ENCODE results near the gene DYRK1A.

The DYRK1A gene

DNA sequence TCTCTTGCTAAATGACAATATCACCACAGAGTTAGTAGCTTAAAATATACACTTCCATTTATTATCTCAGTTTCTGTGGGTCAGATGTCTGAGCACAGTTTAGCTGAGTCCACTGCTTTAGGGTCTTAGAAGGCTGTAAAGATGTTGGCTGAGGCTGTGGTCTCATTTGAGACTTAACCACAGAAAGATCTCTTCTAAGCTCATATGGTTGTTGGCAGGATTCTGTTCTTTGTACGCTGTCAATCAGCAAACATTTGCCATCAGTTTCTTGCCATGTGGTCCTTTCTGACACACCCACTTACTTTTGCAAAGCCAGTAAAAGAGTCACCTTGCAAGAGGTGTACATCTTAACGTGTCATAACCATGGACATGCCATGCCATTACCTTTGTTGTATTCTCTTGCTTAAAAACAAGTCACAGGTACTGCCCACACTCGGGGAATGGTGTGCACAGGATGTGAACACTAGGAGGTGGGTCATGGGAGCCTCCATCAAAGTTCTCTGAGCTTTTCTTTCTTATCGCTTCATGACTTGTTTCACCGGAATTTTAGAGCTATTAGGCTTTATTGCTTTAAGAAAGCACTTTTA lies 18.7 kb downstream of the DYRK1A start:
- no peak for DNase-seq

DNA sequence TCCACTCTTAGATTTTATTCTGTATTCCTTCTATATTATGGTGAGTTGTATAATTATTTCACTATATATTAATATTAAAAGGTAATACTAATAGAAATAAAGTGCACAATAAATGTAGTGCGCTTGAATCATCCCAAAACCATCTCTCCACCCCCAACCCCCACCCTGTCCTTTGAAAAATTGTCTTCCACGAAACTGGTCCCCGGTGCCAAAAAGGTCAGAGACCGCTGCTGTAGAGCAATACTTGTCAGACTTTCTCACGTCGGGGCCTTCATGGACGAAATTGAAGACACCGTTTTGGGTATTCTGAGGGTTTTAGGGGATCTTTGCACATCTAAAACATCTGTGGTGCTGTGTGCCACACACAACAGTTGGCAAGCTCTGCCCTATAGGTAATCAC lies 19.6 kb downstream of the DYRK1A start:
- DNase-seq = no peak

DNA sequence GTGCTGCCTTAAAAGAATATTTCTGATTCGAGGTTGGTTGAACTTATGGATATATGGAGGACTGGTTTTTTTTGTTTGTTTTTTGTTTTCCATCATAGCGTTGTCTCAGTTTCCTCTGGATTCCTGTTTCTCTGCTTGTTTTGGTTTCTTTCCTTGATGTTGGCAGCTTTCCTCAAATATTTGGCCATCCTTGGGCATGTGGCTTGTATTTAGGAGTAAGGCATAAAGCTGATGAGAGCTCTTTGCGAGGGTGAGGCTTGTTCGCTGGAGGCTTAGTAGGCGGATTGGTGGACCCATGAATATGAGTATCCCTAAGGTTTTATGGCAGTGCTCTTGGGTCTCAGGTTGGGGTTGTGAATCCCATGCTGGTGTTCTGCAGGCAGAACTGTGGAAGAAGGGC lies 22.9 kb downstream of the DYRK1A start:
- DNase-seq = no peak

DNA sequence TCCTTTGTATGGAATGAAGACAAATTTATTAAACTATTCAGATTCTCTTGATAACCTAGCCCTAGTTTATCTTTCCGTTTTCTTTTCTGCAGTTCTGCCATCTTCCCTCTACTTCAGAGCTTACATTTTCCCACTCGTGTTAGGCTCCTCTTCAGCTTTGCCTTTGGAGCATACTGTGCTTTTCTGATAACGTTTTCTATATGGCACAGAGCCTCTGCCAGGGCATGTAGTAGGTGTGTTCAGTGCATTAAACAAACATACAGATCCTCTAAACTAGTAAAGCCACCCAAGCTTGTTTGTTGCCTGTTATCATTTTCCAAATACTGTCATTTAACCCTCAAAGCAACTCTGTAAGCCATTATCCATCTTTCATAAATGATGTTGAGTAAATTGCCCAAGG lies 25.1 kb downstream of the DYRK1A start:
- no peak for DNase-seq

DNA sequence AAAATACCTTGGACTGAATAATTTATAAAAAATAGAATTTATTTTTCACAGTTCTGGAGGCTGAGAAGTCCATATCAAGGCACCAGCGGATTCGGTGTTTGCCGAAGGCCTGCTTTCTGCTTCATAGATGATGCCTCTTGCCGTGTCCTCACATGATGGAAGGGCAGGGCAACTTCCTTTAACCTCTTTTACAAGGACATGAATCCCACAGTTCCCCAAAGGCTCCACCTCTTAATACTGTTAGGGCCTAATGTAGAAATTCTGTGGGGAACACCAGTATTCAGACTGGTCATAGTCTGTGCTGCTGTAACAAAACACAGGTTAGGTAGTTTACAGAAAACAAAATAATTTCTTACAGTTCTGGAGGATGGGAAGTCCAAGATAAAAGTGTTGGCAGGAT lies 25.9 kb downstream of the DYRK1A start:
- no peak for DNase-seq

DNA sequence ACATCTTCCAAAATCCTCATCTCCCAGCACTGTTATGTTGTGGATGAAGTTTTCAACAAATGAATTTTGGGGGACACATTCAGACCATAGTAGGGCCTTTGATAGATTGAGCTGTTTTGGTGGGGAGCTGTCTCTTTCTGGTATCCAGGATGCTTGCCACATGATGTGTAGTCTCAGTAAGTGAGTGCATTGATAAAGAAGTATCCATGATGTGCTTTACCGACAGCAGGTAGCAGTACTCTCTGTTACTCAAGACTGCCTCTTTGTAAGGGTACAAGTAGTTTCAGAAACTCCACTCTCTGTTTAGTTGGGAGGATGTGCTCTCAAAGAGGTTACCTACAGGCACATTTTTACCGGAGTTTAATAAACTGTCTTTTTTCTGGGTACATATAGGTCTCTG lies 26.5 kb downstream of the DYRK1A start:
- no peak for DNase-seq

DNA sequence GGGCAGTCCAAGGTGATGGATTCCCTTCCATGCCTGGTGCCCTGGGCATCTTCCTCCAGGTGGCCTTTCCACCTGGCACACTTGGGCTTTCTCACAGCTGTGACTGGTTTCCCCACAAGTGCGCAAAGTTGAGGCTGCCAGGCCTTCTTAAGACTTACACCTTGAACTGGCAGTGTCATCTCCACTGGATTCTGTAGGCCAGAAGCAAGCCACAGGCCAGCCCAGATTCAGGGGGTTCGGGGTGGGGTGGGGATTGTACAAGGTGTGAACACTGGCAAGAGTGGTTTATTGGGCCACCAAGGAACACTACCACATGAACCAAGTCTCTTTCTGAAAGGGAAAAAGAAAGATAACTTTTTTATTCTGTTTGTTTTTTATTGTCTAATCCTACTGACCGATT lies 27.2 kb downstream of the DYRK1A start:
- no peak for DNase-seq

DNA sequence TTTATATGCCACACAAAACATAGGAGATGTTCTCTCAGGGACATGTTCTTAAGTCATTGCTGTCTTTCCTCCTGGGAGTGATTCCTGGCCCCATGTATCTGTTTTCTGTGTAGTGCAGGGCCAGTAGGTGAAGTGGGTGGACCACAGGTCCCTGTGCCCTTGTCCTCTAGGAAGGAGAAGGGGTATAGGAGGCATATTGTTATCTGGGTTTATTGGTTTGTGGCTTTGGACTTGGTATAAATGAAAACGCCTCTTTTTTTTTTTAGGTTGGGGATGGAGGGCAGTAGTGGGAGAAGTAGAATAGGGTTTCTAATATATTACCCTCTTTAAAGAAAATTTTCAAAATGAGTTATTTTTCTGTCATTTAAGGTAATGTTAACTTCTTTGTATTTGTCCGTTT lies 29.4 kb downstream of the DYRK1A start:
- DNase-seq = no peak

DNA sequence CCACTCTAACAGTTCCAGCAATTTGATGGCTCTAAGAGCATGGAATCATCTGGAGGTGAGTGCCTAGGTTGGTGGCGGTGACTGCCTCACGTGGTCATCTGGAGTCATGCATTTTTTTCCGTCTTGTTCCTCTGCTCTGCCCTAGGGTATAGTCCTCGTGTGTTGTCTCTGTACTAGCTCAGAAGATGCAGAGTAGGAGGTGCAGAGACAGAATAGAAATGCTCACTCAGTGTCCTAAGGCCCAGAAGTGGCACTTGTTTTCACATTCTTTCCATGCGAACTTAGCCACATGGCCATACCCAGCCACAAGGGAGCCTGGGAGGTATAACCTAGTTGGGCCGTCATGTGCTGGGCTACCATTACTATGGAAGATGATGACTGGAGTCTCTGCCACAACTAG lies 30.3 kb downstream of the DYRK1A start:
- DNase-seq = no peak

DNA sequence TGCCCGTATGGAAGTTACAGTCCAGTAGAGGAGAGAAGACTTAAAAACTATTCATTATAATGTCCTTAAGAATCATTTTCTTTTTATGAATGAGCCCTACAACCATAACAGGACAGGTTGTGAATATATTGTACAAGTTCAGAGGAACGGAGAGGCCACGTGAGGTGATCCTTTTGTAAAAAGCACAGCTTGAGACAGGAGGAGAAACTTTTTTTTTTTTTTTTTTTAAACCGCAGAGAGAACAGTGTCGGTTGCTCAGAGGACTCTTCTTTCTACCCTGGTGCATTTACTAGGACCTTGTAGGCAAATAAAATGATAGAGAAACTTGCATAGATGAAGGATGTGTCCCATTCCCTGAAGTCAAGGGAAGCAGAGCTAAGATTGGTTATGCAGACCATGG lies 32.1 kb downstream of the DYRK1A start:
- no peak for DNase-seq

DNA sequence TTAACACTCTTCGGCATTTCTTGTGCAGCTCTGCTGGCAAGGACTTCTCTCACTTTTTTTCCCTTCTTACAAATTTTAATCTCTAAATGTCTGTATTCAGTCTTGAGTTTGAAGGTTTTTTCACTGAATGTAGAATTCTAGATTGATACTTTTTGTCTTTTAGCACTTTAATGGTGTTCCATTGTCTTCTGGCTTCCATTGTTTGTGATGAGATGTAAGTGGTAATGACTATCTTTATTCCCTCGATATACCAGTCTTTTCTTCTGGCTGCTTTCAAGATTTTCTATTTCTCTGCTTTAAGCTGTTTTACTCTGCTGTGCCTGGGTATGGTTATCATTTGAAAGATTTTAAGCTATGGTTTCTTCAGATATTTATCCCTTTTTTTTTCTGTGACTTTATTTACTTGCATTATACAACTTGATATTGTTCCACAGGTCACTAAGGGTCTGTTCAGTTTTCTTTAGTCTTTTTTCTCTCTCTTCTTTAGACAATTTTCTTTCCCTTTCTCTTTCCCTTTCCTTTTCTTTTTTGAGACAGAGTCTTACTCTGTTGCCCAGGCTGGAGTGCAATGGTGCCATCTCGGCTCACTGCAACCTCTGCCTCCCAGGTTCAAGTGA lies 35.8 kb downstream of the DYRK1A start:
- DNase-seq = no peak

DNA sequence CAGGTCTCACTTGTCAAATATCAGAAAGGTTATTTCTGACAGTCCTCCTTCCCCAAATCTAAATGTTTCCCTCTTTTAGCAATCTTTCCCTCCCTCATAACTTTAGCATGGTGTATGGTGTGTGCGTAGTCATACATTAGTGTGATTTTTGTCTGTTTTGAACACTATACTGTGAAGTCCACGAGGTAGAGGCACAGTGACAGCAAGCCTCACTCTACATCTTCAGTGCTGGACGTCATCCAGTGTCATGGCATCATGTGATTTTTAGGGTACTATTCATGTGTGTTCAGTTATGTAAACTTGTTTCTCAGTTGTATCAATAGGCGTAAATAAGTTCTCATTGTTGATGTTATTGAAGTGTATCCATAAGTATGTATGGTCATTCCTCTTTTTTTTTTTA lies 39.1 kb downstream of the DYRK1A start:
- DNase-seq = no peak

DNA sequence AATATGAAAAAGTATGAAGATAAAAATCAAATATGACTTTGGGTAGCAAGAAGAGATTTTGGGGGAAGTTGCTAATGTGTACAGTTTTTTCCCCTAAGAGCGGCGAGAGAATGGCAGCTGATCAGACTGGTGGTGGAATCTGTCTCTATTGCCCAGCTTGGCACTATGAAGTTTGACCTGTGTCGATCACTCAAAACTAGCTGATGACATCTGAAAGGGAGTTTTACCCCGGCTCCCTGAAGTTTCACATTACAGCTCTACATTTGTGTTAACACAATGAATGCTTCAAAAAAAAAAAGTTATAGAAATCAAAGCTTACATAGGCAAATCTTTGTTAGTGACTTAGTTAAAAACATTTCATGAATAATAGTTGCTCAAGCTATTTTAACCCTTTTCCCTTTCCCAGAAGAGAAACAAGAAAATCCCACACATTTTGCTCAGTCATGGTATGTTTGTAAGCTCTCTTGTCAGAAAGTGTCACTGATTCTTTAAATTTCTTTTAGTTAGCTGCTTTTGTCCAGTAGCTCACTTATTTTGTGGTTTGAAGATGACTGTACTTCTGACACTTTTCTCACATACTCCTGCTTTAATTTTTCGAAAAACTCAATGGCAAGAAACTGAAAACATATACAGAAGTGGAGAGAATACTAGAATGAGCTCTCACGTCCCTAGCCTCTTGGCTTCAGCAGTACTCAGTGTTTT lies 41.3 kb downstream of the DYRK1A start:
- DNase-seq = peak; percentile 17

DNA sequence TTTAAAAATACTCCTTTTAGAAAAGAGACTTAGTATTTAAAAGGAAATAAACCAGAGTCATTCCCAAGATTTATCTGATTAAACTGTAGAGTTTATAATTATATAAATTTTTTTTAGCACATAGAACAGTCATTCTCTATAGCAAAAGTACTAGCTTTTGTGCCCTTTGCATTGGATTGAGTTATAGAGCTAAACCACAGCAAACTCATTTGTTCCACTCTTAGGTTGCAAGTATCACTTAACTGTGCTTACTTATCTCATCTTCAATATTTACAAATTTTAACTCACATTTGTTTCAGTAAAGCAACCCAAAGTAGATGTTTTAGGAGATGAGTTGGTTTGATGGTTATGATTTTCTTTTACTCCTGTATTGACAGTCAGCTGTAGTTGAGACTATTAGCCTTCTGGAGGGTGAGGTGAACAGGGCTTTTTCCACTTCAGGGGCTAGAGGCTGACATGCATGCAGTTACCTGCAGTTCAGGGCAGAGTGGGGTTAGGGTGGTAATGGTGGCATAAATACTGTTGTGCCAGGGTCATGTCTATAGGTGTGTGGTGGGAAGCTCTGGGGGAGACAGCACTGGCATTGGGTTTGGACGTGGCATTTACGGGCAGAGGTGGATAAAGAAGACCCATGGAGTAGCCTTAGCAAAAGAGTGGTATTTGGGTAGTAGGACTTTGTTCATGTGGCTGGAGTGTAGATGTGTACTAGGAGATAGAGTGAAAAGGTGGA lies 42.1 kb downstream of the DYRK1A start:
- DNase-seq = no peak

DNA sequence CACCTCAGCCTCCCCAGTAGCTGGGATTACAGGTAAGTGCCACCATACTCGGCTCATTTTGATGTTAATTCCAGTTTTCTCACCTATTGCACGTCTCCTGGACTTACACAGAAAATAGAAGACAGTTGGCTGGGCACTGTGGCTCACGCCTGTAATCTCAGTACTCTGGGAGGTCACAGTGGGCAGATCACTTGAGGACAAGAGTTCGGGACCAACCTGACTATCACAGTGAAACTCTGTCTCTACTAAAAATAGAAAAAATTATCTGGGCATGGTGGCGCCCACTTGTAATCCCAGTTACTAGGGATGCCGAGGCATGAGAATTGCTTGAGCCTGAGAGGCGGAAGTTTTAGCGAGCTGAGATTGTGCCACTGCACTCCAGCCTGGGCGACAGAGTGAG lies 44.1 kb downstream of the DYRK1A start:
- no peak for DNase-seq

DNA sequence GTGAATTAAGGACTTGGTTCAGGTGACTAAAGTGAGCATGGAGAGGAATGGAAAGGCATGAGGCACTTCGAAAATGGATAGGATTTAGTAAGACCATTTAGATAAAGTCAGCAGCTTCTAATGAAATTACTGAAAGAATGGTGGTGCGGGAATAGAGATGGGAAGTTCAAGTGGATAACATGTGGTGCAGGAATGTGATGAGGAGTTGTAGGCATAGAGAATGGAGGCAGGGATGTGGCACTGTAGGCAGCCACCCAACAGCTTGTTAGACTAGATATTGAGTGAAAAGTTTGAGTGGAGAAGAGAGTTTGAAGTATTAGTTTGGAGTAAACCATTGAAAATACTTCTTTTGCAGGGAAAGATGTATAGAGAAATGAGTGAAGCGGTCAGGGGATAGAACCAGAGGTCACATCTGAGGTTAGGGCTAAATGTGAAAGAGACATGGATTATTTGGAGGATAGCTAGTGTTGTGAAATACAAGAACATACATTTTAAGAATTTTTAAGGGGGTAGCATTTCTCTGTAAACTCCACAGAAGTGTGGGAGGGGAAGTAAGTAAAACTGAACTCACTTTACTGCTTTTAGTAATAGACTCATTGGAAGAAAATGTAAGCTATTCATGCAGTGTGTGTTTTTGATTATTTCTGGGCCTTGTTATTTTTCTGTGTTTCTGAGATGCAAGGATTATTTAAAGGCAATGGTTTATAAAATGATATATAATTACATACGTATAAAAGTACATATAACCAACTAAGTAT lies 46.2 kb downstream of the DYRK1A start:
- peak; percentile 70 for DNase-seq

DNA sequence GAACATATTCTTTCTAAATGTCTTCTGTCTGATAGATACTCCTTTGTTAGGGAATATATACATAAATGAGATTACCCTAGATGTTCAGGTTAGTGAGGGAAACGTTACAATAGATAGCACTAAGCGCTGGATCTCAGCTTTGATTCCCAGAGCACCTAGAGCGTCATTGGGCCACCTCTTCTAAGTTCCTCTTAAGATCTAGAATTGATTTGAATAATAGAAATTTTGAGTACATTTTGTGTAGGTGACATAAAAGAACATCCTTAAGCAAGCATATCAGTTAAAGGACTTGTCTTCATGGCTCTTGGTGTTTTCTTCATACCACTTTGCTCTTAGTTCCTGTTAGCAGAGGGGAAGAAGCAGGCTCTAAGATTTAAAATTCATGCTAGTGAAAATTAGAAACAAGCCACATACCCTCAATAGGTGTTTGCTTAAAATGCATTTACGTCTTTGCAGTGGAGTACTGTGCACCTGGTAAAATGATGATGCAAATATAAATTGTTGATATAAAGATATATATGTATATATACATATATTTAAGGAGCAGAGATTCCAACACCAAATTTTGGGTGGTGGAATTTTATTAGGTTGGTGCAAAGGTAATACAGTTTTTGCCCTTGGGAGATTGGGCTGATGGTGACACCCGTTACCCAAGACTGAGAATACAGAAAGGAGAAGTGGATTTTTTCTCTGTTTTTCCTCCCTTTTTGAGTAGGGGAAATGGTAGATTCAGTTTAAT lies 47.1 kb downstream of the DYRK1A start:
- no peak for DNase-seq

DNA sequence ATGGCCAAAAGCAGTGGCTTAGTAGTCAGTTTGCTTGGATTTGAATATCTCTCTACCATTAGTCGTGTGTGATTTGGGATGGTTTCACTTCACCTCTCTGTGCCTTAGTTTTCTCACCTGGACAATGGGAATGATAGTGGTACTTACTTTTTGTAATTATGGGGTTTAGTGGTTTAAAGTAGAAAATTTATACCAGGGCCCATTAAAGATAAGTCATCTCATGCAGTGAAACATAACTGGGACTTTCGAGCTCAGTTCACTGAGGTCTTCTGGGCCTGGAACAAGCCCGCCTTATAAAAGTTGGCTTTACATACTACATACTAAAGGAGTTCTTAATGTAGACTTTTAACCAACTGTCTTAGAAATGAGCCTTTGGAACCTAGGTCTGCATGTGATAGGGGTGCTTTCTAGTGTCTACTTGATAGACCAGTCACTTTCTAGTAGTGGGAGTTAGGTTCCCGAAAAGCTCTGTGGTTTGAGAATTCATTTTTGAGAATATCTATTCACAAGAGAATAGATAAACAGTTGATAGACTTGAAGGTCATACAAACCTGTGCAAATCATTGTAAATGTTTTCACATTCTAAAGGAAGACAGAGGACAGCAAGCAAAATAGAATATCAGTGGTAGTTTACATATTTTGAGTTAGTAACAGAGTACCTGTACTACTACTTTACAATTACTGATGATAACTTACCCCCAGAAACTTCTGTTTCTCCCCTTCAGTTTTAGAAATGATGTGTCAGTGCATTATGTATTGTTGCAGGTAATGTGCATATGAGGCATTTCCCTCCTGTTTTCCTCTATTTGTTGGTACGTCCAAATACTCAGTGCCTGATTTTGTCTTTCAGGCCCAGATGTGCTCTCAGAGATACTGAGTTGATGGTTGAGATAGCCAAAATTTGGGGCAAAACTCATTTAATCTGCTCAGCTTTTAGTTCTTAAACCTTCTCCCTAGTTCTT lies 48.0 kb downstream of the DYRK1A start:
- no peak for DNase-seq

DNA sequence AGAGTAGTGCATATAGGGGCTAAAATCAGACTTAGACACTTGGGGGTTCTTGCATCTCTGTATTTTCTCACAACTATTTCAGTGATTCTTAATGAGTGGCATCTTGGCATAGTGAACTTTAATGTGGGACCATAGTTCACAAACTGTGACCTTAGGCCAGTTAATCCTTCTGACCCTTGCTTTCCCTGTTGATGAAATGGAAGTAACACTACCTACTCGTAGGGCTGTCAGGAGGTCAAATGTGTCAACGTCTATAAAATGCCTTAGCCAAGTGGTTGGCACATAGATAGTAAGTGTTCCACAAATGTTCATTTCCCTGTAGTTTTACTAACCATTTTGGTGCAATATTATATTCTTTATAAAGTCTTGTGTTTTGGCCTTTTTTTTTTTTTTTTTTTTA lies 49.4 kb downstream of the DYRK1A start:
- DNase-seq = no peak

DNA sequence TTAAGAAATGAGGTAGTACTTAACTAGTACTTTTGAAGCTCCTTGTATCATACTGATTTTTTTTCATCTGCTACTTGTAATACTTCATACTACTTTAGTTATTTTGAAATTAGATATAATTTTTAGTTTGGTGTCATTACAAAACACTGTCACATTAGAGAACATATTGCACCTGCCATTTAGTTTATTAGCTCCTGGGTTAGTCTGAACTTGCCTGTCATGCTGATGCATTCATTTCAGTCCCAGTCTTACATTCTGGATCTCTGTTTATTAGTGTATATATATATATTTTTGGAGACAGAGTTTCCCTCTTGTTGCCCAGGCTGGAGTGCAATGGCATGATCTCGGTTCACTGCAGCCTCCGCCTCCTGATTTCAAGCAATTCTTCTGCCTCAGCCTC lies 50.3 kb downstream of the DYRK1A start:
- no peak for DNase-seq

DNA sequence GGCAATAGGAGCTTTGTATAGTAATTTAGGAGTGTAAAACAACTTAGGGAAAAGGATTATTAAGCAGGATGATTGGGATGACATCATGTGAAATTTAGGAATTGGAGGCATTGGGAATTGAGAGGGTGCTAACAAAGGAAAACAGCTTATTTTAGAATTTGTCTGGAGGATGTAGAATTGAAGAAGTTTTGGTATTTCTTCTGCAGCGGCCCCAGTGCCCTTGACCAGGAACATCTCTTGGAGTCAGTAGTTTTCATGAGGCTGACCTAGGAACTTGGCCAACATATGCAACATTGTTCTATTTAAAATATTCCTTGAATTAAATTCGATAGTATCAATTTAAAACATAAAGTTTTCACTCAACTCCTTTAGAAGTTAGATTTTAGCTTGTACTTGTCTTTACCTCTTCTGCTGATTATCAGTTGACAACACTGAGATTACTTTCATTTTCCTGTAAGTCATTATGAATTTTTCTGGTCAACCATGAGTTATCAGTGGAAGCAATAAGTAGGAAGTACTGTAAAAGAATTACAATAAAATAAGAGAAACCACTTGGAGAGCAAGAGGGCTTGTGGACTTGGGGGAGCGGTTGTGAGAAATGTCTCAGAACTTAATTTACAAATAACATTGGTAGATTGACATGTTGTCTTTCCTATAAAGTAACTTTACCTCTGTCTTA lies 52.8 kb downstream of the DYRK1A start:
- DNase-seq = no peak

Data from EL (cell line).